LNCaP clone FGC (cell line): ENCODE data around the gene COLEC12.

Experiments used
- DNase-seq: peaks from one replicate; pipeline ENCODE4 v3.0.0-alpha.2; 2011; ENCODE audit warnings: low read depth
- H3K4me3 ChIP-seq: 2 replicates; pipeline ENCODE4 v1.5.1; 2011; ENCODE audit warnings: mild to moderate bottlenecking, low read depth, low read length, control low read depth
- CTCF ChIP-seq: IDR thresholded peaks from 2 replicates; pipeline ENCODE4 v1.5.1; 2012; ENCODE audit warnings: mild to moderate bottlenecking; ENCODE audit not compliant: control insufficient read depth, insufficient read depth; ENCODE audit errors: extremely low read depth

The COLEC12 gene

GRCh38 chr18:515838-516237 lies 15.3 kb upstream of the COLEC12 start:
- no peak for DNase-seq
- no peak for TF ChIP-seq CTCF
- H3K4me3 ChIP-seq = no peak overlapping the region

- no peak for DNase-seq
- no peak overlapping the region for H3K4me3 ChIP-seq
- TF ChIP-seq CTCF = no peak
Measured at GRCh38 chr18:515156-515815, 14.8 kb upstream of the COLEC12 start.

GRCh38 chr18:513826-514530 lies 13.5 kb upstream of the COLEC12 start:
- no peak for TF ChIP-seq CTCF
- no peak for DNase-seq
- H3K4me3 ChIP-seq = no peak overlapping the region

- TF ChIP-seq CTCF = no peak
Measured at GRCh38 chr18:512957-513356, 12.5 kb upstream of the COLEC12 start.

GRCh38 chr18:508835-509234 lies 8.3 kb upstream of the COLEC12 start:
- no peak for TF ChIP-seq CTCF
- DNase-seq = no peak
- no peak overlapping the region for H3K4me3 ChIP-seq

More at GRCh38 chr18:512957-513356, 12.5 kb upstream of the COLEC12 start:
- no peak for DNase-seq
- H3K4me3 ChIP-seq = no peak overlapping the region

- DNase-seq = no peak
Measured at GRCh38 chr18:507636-508035, 7.1 kb upstream of the COLEC12 start.

More at GRCh38 chr18:507636-508035, 7.1 kb upstream of the COLEC12 start:
- no peak for TF ChIP-seq CTCF
- H3K4me3 ChIP-seq = no peak overlapping the region
